ENCODE measurements around the gene VGLL1.

DNA sequence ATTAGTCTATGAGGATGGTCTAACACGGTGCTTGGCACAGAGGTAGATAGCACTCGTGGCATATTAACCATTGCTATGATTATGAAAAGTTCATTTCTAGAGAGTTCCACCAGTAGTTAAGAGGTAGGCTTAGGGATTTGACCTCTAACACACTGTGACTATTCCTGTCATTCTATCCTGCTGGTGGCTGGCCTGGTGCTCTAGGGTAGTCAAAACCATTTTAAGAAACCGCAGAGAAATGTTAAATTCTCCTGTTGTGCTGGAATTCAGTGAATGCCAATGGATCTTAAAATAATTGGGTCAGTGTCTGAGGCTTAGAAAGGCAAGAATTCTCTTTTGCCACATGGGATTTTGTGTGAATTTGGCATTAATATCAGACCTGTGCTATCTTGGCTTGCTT lies 53.9 kb downstream of the VGLL1 start:
- TF ChIP-seq GATA3 (IDR thresholded peaks at IDR 0.05; ENCODE audit: low read depth, low read length) = no peak
- TF ChIP-seq GATA2 (IDR thresholded peaks at IDR 0.05; ENCODE audit: low read depth, low read length) = no peak
